H1 (cell line): Measurements from ENCODE around the gene TSGA10IP. TPM values are rescaled to one million over a fixed set of nuclear protein-coding genes. Genes with fewer than 3 reads are reported as not detected.

ENCODE experiments used
- CTCF ChIA-PET: fragments of 300-600 bp; sonication (Branson Sonifier 250); formaldehyde crosslinking; loops from one replicate; lab custom pipeline; 2021; ENCODE audit not compliant: partially characterized antibody; lab: Charles Lee
- POLR2A ChIA-PET: fragments of 300-600 bp; sonication (Branson Sonifier 250); formaldehyde crosslinking; loops from one replicate; lab custom pipeline; 2021; ENCODE audit warnings: inconsistent platforms; ENCODE audit not compliant: partially characterized antibody; lab: Charles Lee
- DNase-seq, 2 experiments: peaks; one replicate each; pipeline versions ENCODE4 v3.0.0 to v3.0.0-alpha.2; 2010 to 2022; ENCODE audit warnings: low spot score in 2 of 2, low read depth in 1 of 2, mixed read lengths in 1 of 2
- FAIRE-seq: peaks from 2 replicates; lab custom pipeline; 2011; peaks lifted over from hg19 to GRCh38; lab: Jason Lieb, UNC
- H2AFZ ChIP-seq: 2 replicates; pipeline ENCODE4 v1.8.1; 2012; ENCODE audit warnings: low read length, inconsistent platforms
- H2AK5ac ChIP-seq: 2 replicates; pipeline ENCODE4 v1.6.1; 2013; ENCODE audit warnings: low read depth, low read length
- H2BK120ac ChIP-seq: replicated peaks from 2 replicates; pipeline ENCODE3; 2013; ENCODE audit warnings: low read depth, low read length, inconsistent platforms
- H2BK12ac ChIP-seq: 2 replicates; pipeline ENCODE4 v1.6.1; 2013; ENCODE audit warnings: low read depth, low read length
- H2BK15ac ChIP-seq: 2 replicates; pipeline ENCODE4 v1.6.1; 2013; ENCODE audit warnings: low read length
- H2BK20ac ChIP-seq: 2 replicates; pipeline ENCODE4 v1.6.1; 2013; ENCODE audit warnings: low read length
- H2BK5ac ChIP-seq: 2 replicates; pipeline ENCODE4 v1.6.1; 2013; ENCODE audit warnings: low read depth, low read length
- H3K14ac ChIP-seq: 2 replicates; pipeline ENCODE4 v1.6.1; 2013; ENCODE audit warnings: inconsistent platforms; ENCODE audit not compliant: insufficient read length
- H3K18ac ChIP-seq: 2 replicates; pipeline ENCODE4 v1.6.1; 2013; ENCODE audit warnings: low read length; ENCODE audit errors: extremely low read depth
- H3K23ac ChIP-seq: 2 replicates; pipeline ENCODE4 v1.6.1; 2013; ENCODE audit warnings: inconsistent platforms; ENCODE audit not compliant: insufficient read length
- H3K23me2 ChIP-seq: 2 replicates; pipeline ENCODE4 v1.6.1; 2013; ENCODE audit warnings: low read depth, low read length
- H3K27ac ChIP-seq: 2 replicates; pipeline ENCODE4 v1.6.1; 2011; ENCODE audit warnings: low read depth, low read length, inconsistent platforms
- H3K27me3 ChIP-seq, 4 experiments: replicated peaks in 1 of 4; 1 replicate in 1 of 4; 2 replicates in 3 of 4; pipeline versions ENCODE4 v1.6.1 to v1.8.1; 2011 to 2013; ENCODE audit warnings: low read length in 3 of 4, mild to moderate bottlenecking in 3 of 4, inconsistent platforms in 2 of 4, mixed read lengths in 2 of 4, moderate library complexity in 1 of 4; ENCODE audit not compliant: control insufficient read depth in 3 of 4, insufficient read depth in 3 of 4; ENCODE audit errors: extremely low read depth in 1 of 4
- H3K36me3 ChIP-seq, 4 experiments: 2 replicates each; pipeline versions ENCODE4 v1.6.1 to v1.8.1; 2011 to 2013; ENCODE audit warnings: mild to moderate bottlenecking in 4 of 4, low read length in 3 of 4, moderate library complexity in 2 of 4, control low read depth in 1 of 4, inconsistent platforms in 1 of 4; ENCODE audit not compliant: insufficient read depth in 4 of 4, control insufficient read depth in 2 of 4
- H3K4ac ChIP-seq: replicated peaks from 2 replicates; pipeline ENCODE3; 2013; ENCODE audit warnings: low read length, low read depth, mixed read lengths, inconsistent platforms; ENCODE audit not compliant: insufficient read length
- H3K4me1 ChIP-seq, 4 experiments: replicated peaks in 1 of 4; 1 replicate in 1 of 4; 2 replicates in 3 of 4; pipeline versions ENCODE4 v1.6.1 to v1.8.1; 2011 to 2013; ENCODE audit warnings: low read length in 3 of 4, inconsistent platforms in 2 of 4, mixed read lengths in 1 of 4; ENCODE audit not compliant: insufficient read depth in 4 of 4, control insufficient read depth in 3 of 4
- H3K4me2 ChIP-seq, 2 experiments: 2 replicates each; pipeline versions ENCODE4 v1.6.1 to v1.8.1; 2011 to 2013; ENCODE audit warnings: low read depth in 2 of 2, low read length in 2 of 2, control low read depth in 1 of 2, inconsistent platforms in 1 of 2, mild to moderate bottlenecking in 1 of 2; ENCODE audit not compliant: insufficient read depth in 1 of 2
- H3K4me3 ChIP-seq, 4 experiments: fragments of 200-600, 300-600 bp in 1 of 4; sonication (generic), shearing (Covaris generic), sonication (Bioruptor Twin) in 1 of 4; 2 replicates each; pipeline versions ENCODE4 v1.5.1 to v1.8.1; 2011 to 2016; ENCODE audit warnings: low read length in 4 of 4, low read depth in 3 of 4, control low read depth in 2 of 4, inconsistent platforms in 2 of 4, mild to moderate bottlenecking in 2 of 4, mixed read lengths in 1 of 4, moderate library complexity in 1 of 4; ENCODE audit not compliant: insufficient read depth in 2 of 4; ENCODE audit errors: extremely low read depth in 1 of 4
- H3K56ac ChIP-seq: replicated peaks from 2 replicates; pipeline ENCODE3; 2013; ENCODE audit warnings: low read depth, mild to moderate bottlenecking, mixed read lengths, low read length, inconsistent platforms; ENCODE audit not compliant: insufficient read length
- H3K79me1 ChIP-seq: 2 replicates; pipeline ENCODE4 v1.6.1; 2013; ENCODE audit warnings: low read depth, low read length, control low read depth
- H3K79me2 ChIP-seq, 2 experiments: 2 replicates each; pipeline versions ENCODE4 v1.6.1 to v1.8.1; 2012 to 2013; ENCODE audit warnings: low read length in 2 of 2, mild to moderate bottlenecking in 2 of 2, inconsistent platforms in 1 of 2; ENCODE audit not compliant: insufficient read depth in 2 of 2, control insufficient read depth in 1 of 2
- H3K9ac ChIP-seq, 4 experiments: replicated peaks in 1 of 4; 1 replicate in 1 of 4; 2 replicates in 3 of 4; pipeline versions ENCODE4 v1.6.1 to v1.8.1; 2011 to 2013; ENCODE audit warnings: low read depth in 3 of 4, low read length in 3 of 4, control low read depth in 2 of 4, mild to moderate bottlenecking in 2 of 4, moderate library complexity in 2 of 4, inconsistent platforms in 1 of 4; ENCODE audit errors: extremely low read depth in 1 of 4
- H3K9me3 ChIP-seq, 2 experiments: 2 replicates each; pipeline versions ENCODE4 v1.6.1 to v1.8.1; 2012 to 2013; ENCODE audit warnings: mild to moderate bottlenecking in 2 of 2, moderate library complexity in 2 of 2, control low read depth in 1 of 2, inconsistent platforms in 1 of 2, low read depth in 1 of 2, low read length in 1 of 2, mixed read lengths in 1 of 2; ENCODE audit not compliant: insufficient read depth in 2 of 2
- H4K20me1 ChIP-seq, 2 experiments: replicated peaks in 1 of 2; 2 replicates each; pipeline versions ENCODE3 to v1.8.1; 2011 to 2013; ENCODE audit warnings: inconsistent platforms in 2 of 2, low read length in 2 of 2, mild to moderate bottlenecking in 1 of 2; ENCODE audit not compliant: insufficient read depth in 2 of 2, control insufficient read depth in 1 of 2
- H4K5ac ChIP-seq: 2 replicates; pipeline ENCODE4 v1.6.1; 2013; ENCODE audit warnings: low read length, low read depth, mixed read lengths, inconsistent platforms; ENCODE audit not compliant: insufficient read length
- H4K8ac ChIP-seq: 2 replicates; pipeline ENCODE4 v1.8.0; 2013; ENCODE audit warnings: mild to moderate bottlenecking, moderate library complexity, low read length, inconsistent platforms; ENCODE audit not compliant: insufficient read depth; ENCODE audit errors: extremely low read depth
- H4K91ac ChIP-seq: replicated peaks from 2 replicates; pipeline ENCODE3; 2013; ENCODE audit warnings: low read length, mixed read lengths, inconsistent platforms; ENCODE audit not compliant: insufficient read length
- CTCF ChIP-seq, 3 experiments: IDR thresholded peaks; 1 replicate in 2 of 3; 2 replicates in 1 of 3; pipeline versions ENCODE4 v1.5.1 to v1.6.1; 2011; ENCODE audit warnings: low read length in 3 of 3, mild to moderate bottlenecking in 3 of 3, inconsistent platforms in 2 of 3, low read depth in 1 of 3, moderate library complexity in 1 of 3; ENCODE audit not compliant: insufficient read depth in 1 of 3; ENCODE audit errors: control extremely low read depth in 1 of 3
- RNF2 ChIP-seq: fragments of 200-900, 300-1000 bp; sonication (generic); IDR thresholded peaks from 2 replicates; pipeline ENCODE4 v1.7.1; 2016; ENCODE audit warnings: borderline replicate concordance, low read depth, mild to moderate bottlenecking, antibody characterized with exemption, low read length; ENCODE audit not compliant: poor library complexity, severe bottlenecking; ENCODE audit errors: missing control alignments
- WGBS, 2 experiments: shearing (Covaris generic) in 1 of 2; methylation state at CpG; one replicate each; pipeline versions ENCODE4 v1.1.6 to v1.1.7; 2013 to 2015; ENCODE audit warnings: low lambda C conversion rate in 2 of 2, mixed read lengths in 2 of 2, inconsistent platforms in 1 of 2, low coverage in 1 of 2, missing lambda C conversion rate in 1 of 2; ENCODE audit not compliant: insufficient replicate concordance in 2 of 2, insufficient coverage in 1 of 2, insufficient read length in 1 of 2; ENCODE audit errors: extremely low coverage in 1 of 2, missing lambda C conversion rate in 1 of 2; 5-methylcytosine and 5-hydroxymethylcytosine counted together
- polyA plus RNA-seq, 7 experiments: library from polyadenylated mRNA; depleted of rRNA in 3 of 7; stranded (reverse) in 5 of 7; unstranded in 2 of 7; fragments of >200 nt in 5 of 7; fragments of 200-250 nt in 2 of 7; gene quantifications; 1 replicate in 5 of 7; 2 replicates in 1 of 7; 4 replicates in 1 of 7; pipeline versions ENCODE4 v1.2.1 to v1.2.3, GENCODE V29; 2011 to 2013; ENCODE audit warnings: missing spikeins in 2 of 7, mixed read lengths in 2 of 7
- total RNA-seq: library from RNA; stranded (reverse); fragmentation: NEBNext Ultra II Directional; extraction: Animal tissue kit (Norgen Biotek cat#: 25700); gene quantifications from 2 replicates; pipeline ENCODE4 v1.2.1, GENCODE V29; 2021

Gene TSGA10IP
- total and polyA plus RNA-seq, 2 of the 8 experiments (the other 6 are each of a cell fraction or from before 2014, with no cell fraction given), result 1.9 to 6.0 TPM

GRCh38 chr11:65965986-65966762, 20.9 kb downstream of the TSGA10IP start:
- no peaks in the 10 kb centered on the region for H3K27me3 ChIP-seq
- no peak overlapping the region for H3K4ac ChIP-seq
- H3K4me2 ChIP-seq, result no peak overlapping the region
- H2BK15ac ChIP-seq, result no peak overlapping the region
- H3K14ac ChIP-seq, result no peak overlapping the region
- 96% methylated on average over 35 of the region's 36 CpGs; no CpG with 5 or more reads in 1 of the 2 experiments for WGBS, 2 experiments
- H2AK5ac ChIP-seq, result no peak overlapping the region
- CTCF ChIA-PET, result interaction anchor here (0.6 to 1.6 kb wide), 8 partner anchors 20 to 189 kb away, joined by 3 to 4 read pairs (median 4); partner anchors contain the start of genes CCDC85B, FIBP and MUS81
- no peak overlapping the region for H2AFZ ChIP-seq
- peaks cover 1 to 11% of the 10 kb centered on the region in 2 experiments for H4K20me1 ChIP-seq
- no peaks in the 10 kb centered on the region for H3K9me3 ChIP-seq
- POLR2A ChIA-PET, result interaction anchor here (0.9 to 2.4 kb wide), 8 partner anchors 9 to 107 kb away, joined by 3 to 7 read pairs (median 3); no protein-coding TSS in a partner anchor
- no peak overlapping the region for H4K5ac ChIP-seq
- H2BK120ac ChIP-seq, result no peak overlapping the region
- H3K79me1 ChIP-seq, result peaks cover 9% of the 10 kb centered on the region
- no peak overlapping the region for H3K23ac ChIP-seq
- H3K23me2 ChIP-seq, result peaks cover 10% of the 10 kb centered on the region; the same call in 1 of the 2 replicates
- no peak overlapping the region for H3K56ac ChIP-seq
- H3K27ac ChIP-seq, result no peak overlapping the region
- no peak overlapping the region for H2BK20ac ChIP-seq
- no peak overlapping the region for H3K18ac ChIP-seq
- H3K79me2 ChIP-seq, result peaks cover 11 to 21% of the 10 kb centered on the region in 2 experiments
- H3K36me3 ChIP-seq, result peaks cover 12 to 47% (median 35%) of the 10 kb centered on the region in 4 experiments
- peaks cover 0 to 7% (median 2%) of the 10 kb centered on the region in 4 experiments; a peak in 2 of 7 replicates for H3K4me1 ChIP-seq
- H2BK12ac ChIP-seq, result no peak overlapping the region
- H4K91ac ChIP-seq, result no peak overlapping the region
- H2BK5ac ChIP-seq, result no peak overlapping the region
- H3K4me3 ChIP-seq, result no peak overlapping the region
- no peak for DNase-seq
- FAIRE-seq, result no peak
- peak overlapping the region; percentile 35; the same call in 1 of the 2 replicates for H4K8ac ChIP-seq
- H3K9ac ChIP-seq, result no peak overlapping the region
- TF ChIP-seq RNF2, result no peak
- TF ChIP-seq CTCF (IDR thresholded peaks at IDR 0.05; ENCODE audit: control extremely low read depth in 1 of 3, insufficient read depth in 1 of 3, low read depth in 1 of 3, low read length in 3 of 3), result peak in 1 of 3 experiments; percentile 27; a peak in 1 of 4 replicates
